ENCODE results near the gene SSC5D. TPM values are rescaled to one million over a fixed set of nuclear protein-coding genes. Genes with fewer than 3 reads are reported as not detected.

Gene SSC5D
- total and polyA plus RNA-seq, 4 donors: 0.08 to 1.0 (median 0.51) TPM

DNA sequence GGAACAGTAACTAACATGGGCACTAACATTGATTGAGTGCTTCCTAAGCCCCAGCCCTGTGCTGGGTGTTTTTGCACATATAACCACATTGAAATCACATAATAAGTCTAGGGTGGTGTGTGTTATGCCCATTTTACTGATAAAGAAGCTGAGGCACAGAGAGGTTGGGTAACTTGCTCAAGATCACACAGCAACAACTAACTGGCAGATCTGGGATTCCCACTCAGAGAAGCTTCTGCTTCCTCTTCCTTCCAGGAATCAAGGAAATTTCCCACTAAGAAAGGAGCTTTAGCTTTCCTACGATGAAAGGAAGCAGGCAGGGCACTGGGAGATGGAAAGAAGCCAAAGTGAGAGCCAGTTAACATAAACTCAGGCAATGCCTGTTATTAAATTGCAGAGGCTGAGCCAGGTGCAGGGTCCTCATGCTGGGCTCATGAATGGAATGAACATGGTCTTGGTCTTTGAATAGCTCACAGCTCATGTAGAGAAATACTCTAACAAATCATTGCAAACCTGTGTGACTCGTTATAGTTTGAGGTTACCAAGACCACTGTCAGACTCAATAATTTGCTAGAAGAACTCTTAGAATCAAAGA lies 10.1 kb downstream of the SSC5D start:
- H3K36me3 ChIP-seq (ENCODE audit: control insufficient read depth in 4 of 4, insufficient read depth in 3 of 4, low read depth in 1 of 4, low read length in 3 of 4): no peaks in the 10 kb centered on the region
- whole genome bisulfite sequencing: 72% methylated on average over 2 of the region's 2 CpGs
- no peak overlapping the region for H3K27ac ChIP-seq (ENCODE audit: low read depth in 1 of 2, low read length in 2 of 2)
- H3K27me3 ChIP-seq (ENCODE audit: control insufficient read depth in 4 of 4, insufficient read depth in 4 of 4, low read length in 3 of 4): no peaks in the 10 kb centered on the region
- no peaks in the 10 kb centered on the region for H3K4me1 ChIP-seq (ENCODE audit: control insufficient read depth in 4 of 4, insufficient read depth in 4 of 4, low read length in 3 of 4)
- no peaks in the 10 kb centered on the region for H3K9me3 ChIP-seq (ENCODE audit: control insufficient read depth in 4 of 4, low read length in 3 of 4)
- DNase-seq (ENCODE audit: low spot score): no peak
- no peak overlapping the region for H3K4me3 ChIP-seq (ENCODE audit: low read depth in 1 of 3, low read length in 3 of 3)
- no peak overlapping the region for H3K9ac ChIP-seq (ENCODE audit: low read depth in 1 of 2, low read length in 2 of 2)
- no peak for TF ChIP-seq EGR1 (IDR thresholded peaks at IDR 0.05; ENCODE audit: low read depth in 2 of 2)
- no peak for TF ChIP-seq FOXA2 (IDR thresholded peaks at IDR 0.05)
- TF ChIP-seq, protein P1, sequence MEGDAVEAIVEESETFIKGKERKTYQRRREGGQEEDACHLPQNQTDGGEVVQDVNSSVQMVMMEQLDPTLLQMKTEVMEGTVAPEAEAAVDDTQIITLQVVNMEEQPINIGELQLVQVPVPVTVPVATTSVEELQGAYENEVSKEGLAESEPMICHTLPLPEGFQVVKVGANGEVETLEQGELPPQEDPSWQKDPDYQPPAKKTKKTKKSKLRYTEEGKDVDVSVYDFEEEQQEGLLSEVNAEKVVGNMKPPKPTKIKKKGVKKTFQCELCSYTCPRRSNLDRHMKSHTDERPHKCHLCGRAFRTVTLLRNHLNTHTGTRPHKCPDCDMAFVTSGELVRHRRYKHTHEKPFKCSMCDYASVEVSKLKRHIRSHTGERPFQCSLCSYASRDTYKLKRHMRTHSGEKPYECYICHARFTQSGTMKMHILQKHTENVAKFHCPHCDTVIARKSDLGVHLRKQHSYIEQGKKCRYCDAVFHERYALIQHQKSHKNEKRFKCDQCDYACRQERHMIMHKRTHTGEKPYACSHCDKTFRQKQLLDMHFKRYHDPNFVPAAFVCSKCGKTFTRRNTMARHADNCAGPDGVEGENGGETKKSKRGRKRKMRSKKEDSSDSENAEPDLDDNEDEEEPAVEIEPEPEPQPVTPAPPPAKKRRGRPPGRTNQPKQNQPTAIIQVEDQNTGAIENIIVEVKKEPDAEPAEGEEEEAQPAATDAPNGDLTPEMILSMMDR (IDR thresholded peaks at IDR 0.05; ENCODE audit: low read depth, low read length, missing input control): no peak
- TF ChIP-seq SP1 (IDR thresholded peaks at IDR 0.05): no peak
- TF ChIP-seq, protein P2, sequence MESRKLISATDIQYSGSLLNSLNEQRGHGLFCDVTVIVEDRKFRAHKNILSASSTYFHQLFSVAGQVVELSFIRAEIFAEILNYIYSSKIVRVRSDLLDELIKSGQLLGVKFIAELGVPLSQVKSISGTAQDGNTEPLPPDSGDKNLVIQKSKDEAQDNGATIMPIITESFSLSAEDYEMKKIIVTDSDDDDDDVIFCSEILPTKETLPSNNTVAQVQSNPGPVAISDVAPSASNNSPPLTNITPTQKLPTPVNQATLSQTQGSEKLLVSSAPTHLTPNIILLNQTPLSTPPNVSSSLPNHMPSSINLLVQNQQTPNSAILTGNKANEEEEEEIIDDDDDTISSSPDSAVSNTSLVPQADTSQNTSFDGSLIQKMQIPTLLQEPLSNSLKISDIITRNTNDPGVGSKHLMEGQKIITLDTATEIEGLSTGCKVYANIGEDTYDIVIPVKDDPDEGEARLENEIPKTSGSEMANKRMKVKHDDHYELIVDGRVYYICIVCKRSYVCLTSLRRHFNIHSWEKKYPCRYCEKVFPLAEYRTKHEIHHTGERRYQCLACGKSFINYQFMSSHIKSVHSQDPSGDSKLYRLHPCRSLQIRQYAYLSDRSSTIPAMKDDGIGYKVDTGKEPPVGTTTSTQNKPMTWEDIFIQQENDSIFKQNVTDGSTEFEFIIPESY (IDR thresholded peaks at IDR 0.05): no peak
- no peak for TF ChIP-seq GABPA (IDR thresholded peaks at IDR 0.05 in 1 of 2, conservative IDR thresholded peaks at IDR 0.05 in 1 of 2)
- TF ChIP-seq, protein P3, sequence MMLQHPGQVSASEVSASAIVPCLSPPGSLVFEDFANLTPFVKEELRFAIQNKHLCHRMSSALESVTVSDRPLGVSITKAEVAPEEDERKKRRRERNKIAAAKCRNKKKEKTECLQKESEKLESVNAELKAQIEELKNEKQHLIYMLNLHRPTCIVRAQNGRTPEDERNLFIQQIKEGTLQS (IDR thresholded peaks at IDR 0.05): no peak
- TF ChIP-seq TAF1 (conservative IDR thresholded peaks at IDR 0.05): no peak
- no peak for TF ChIP-seq FOXA1 (IDR thresholded peaks at IDR 0.05)
- TF ChIP-seq JUND (IDR thresholded peaks at IDR 0.05): no peak
- TF ChIP-seq, protein P4, sequence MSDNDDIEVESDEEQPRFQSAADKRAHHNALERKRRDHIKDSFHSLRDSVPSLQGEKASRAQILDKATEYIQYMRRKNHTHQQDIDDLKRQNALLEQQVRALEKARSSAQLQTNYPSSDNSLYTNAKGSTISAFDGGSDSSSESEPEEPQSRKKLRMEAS (IDR thresholded peaks at IDR 0.05): no peak
- TF ChIP-seq, protein P5, sequence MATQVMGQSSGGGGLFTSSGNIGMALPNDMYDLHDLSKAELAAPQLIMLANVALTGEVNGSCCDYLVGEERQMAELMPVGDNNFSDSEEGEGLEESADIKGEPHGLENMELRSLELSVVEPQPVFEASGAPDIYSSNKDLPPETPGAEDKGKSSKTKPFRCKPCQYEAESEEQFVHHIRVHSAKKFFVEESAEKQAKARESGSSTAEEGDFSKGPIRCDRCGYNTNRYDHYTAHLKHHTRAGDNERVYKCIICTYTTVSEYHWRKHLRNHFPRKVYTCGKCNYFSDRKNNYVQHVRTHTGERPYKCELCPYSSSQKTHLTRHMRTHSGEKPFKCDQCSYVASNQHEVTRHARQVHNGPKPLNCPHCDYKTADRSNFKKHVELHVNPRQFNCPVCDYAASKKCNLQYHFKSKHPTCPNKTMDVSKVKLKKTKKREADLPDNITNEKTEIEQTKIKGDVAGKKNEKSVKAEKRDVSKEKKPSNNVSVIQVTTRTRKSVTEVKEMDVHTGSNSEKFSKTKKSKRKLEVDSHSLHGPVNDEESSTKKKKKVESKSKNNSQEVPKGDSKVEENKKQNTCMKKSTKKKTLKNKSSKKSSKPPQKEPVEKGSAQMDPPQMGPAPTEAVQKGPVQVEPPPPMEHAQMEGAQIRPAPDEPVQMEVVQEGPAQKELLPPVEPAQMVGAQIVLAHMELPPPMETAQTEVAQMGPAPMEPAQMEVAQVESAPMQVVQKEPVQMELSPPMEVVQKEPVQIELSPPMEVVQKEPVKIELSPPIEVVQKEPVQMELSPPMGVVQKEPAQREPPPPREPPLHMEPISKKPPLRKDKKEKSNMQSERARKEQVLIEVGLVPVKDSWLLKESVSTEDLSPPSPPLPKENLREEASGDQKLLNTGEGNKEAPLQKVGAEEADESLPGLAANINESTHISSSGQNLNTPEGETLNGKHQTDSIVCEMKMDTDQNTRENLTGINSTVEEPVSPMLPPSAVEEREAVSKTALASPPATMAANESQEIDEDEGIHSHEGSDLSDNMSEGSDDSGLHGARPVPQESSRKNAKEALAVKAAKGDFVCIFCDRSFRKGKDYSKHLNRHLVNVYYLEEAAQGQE (IDR thresholded peaks at IDR 0.05): no peak
- TF ChIP-seq YY1 (IDR thresholded peaks at IDR 0.05): no peak
- TF ChIP-seq RAD21 (IDR thresholded peaks at IDR 0.05): no peak
- no peak for TF ChIP-seq NR2F2 (IDR thresholded peaks at IDR 0.05)

Measured in liver (tissue), 9 donors.